ENCODE data around the gene MFRP. TPM values are rescaled to one million over a fixed set of nuclear protein-coding genes. Genes with fewer than 3 reads are reported as not detected.

The MFRP gene
- total and polyA plus RNA-seq, 9 of the 15 experiments (the other 6 are each of a cell fraction or from before 2014, with no cell fraction given): not detected

GRCh38 chr11:119374632-119375336 is 28.3 kb upstream of the MFRP start (continued):
- TF ChIP-seq, protein P1, sequence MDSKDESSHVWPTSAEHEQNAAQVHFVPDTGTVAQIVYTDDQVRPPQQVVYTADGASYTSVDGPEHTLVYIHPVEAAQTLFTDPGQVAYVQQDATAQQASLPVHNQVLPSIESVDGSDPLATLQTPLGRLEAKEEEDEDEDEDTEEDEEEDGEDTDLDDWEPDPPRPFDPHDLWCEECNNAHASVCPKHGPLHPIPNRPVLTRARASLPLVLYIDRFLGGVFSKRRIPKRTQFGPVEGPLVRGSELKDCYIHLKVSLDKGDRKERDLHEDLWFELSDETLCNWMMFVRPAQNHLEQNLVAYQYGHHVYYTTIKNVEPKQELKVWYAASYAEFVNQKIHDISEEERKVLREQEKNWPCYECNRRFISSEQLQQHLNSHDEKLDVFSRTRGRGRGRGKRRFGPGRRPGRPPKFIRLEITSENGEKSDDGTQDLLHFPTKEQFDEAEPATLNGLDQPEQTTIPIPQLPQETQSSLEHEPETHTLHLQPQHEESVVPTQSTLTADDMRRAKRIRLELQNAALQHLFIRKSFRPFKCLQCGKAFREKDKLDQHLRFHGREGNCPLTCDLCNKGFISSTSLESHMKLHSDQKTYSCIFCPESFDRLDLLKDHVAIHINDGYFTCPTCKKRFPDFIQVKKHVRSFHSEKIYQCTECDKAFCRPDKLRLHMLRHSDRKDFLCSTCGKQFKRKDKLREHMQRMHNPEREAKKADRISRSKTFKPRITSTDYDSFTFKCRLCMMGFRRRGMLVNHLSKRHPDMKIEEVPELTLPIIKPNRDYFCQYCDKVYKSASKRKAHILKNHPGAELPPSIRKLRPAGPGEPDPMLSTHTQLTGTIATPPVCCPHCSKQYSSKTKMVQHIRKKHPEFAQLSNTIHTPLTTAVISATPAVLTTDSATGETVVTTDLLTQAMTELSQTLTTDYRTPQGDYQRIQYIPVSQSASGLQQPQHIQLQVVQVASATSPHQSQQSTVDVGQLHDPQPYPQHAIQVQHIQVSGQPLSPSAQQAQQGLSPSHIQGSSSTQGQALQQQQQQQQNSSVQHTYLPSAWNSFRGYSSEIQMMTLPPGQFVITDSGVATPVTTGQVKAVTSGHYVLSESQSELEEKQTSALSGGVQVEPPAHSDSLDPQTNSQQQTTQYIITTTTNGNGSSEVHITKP (IDR thresholded peaks at IDR 0.05; ENCODE audit: partially characterized antibody): no peak
- TF ChIP-seq RFX7 (CRISPR knock-in tag; IDR thresholded peaks at IDR 0.05) (no peak), SMARCA4 (IDR thresholded peaks at IDR 0.05) (no peak), RB1 (IDR thresholded peaks at IDR 0.05; ENCODE audit: low read depth) (0 out of 2 replicates have a peak, but pooled peaks have one; percentile 9), CBX8 (IDR thresholded peaks at IDR 0.05; ENCODE audit: borderline replicate concordance, extremely low read depth, low read depth, low read length, poor library complexity, severe bottlenecking) (no peak), JUND (IDR thresholded peaks at IDR 0.05; ENCODE audit: borderline replicate concordance, low read depth, low read length) (0 out of 2 replicates have a peak, but pooled peaks have one; percentile 43), JUND (tag; IDR thresholded peaks at IDR 0.05; ENCODE audit: borderline replicate concordance, low read depth, low read length) (no peak; the same call in 1 of the 3 replicates), MXI1 (IDR thresholded peaks at IDR 0.05; ENCODE audit: low read depth, low read length) (0 out of 2 replicates have a peak, but pooled peaks have one; percentile 57), ZBTB7A (IDR thresholded peaks at IDR 0.05; ENCODE audit: borderline replicate concordance, control insufficient read depth, low read depth, low read length) (peak; percentile 18; the same call in 1 of the 2 replicates), E2F6 (IDR thresholded peaks at IDR 0.05; ENCODE audit: borderline replicate concordance in 1 of 2, extremely low read depth in 1 of 2, insufficient read depth in 1 of 2, insufficient read length in 1 of 2, low read depth in 1 of 2, low read length in 1 of 2, poor library complexity in 1 of 2, severe bottlenecking in 1 of 2) (peak; percentile 20 to 41), ETV5 (CRISPR knock-in tag; IDR thresholded peaks at IDR 0.05; ENCODE audit: low read depth) (no peak), NR4A1 (CRISPR knock-in tag; IDR thresholded peaks at IDR 0.05) (no peak), NR4A1 (tag; IDR thresholded peaks at IDR 0.05) (no peak), MEIS2 (IDR thresholded peaks at IDR 0.05; ENCODE audit: partially characterized antibody) (peak; percentile 29), MAZ (CRISPR knock-in tag; conservative IDR thresholded peaks at IDR 0.05 in 1 of 2, IDR thresholded peaks at IDR 0.05 in 1 of 2) (0 out of 4 replicates have a peak, but pooled peaks of 1 of the 2 experiments have one; percentile 34), TAF7 (tag; IDR thresholded peaks at IDR 0.05) (no peak), MYC (IDR thresholded peaks at IDR 0.05; ENCODE audit: low read depth, low read length) (peak; percentile 64; the same call in 1 of the 2 replicates), MYC (CRISPR knock-in tag; IDR thresholded peaks at IDR 0.05; ENCODE audit: borderline replicate concordance, low read depth) (no peak), ZNF586 (CRISPR knock-in tag; conservative IDR thresholded peaks at IDR 0.05) (no peak), CAMTA2 (CRISPR knock-in tag; conservative IDR thresholded peaks at IDR 0.05) (no peak), BHLHE40 (IDR thresholded peaks at IDR 0.05; ENCODE audit: low read length) (peak; percentile 93)

Measured in K562 (cell line).